A549 (cell line): Measurements from ENCODE around the gene PLA2G4B. TPM values are rescaled to one million over a fixed set of nuclear protein-coding genes. Genes with fewer than 3 reads are reported as not detected.

Experiments
- ATAC-seq, 2 experiments: fragments of 200-7000 bp in 1 of 2; fragments of >200 bp in 1 of 2; cut with Nextera tagmentation in 1 of 2; cut with Tn5 transposase in 1 of 2; 3 replicates each; pipeline versions ENCODE4 v1.8.0 to v1.9.1; 2018 to 2020; ENCODE audit warnings: mild to moderate bottlenecking in 1 of 2, moderate library complexity in 1 of 2
- CTCF ChIA-PET: fragments of 300-600 bp; sonication (Branson Sonifier 250); formaldehyde crosslinking; extraction: SDS; loops from one replicate; lab custom pipeline; 2021; ENCODE audit warnings: antibody characterized with exemption, inconsistent platforms; lab: Yijun Ruan, JAX
- POLR2A ChIA-PET: fragments of 350-600 bp; formaldehyde crosslinking; extraction: SDS; loops from one replicate; lab custom pipeline; 2021; ENCODE audit warnings: antibody characterized with exemption, inconsistent platforms; lab: Yijun Ruan, JAX
- DNase-seq, 2 experiments: peaks; one replicate each; pipeline versions ENCODE4 v3.0.0 to v3.0.0-alpha.2; 2011 to 2016; ENCODE audit warnings: low read depth in 1 of 2, low spot score in 1 of 2
- FAIRE-seq: peaks from 2 replicates; lab custom pipeline; 2011; peaks lifted over from hg19 to GRCh38; lab: Jason Lieb, UNC
- H3K27ac ChIP-seq, 2 experiments: fragments of >200 bp; sonication (Bioruptor Twin); formaldehyde crosslinking; 3 replicates each; pipeline ENCODE4 v1.5.1; 2016 to 2017
- H3K4me1 ChIP-seq: fragments of >200 bp; sonication (Bioruptor Twin); formaldehyde crosslinking; 3 replicates; pipeline ENCODE4 v1.6.1; 2016
- H3K4me2 ChIP-seq: fragments of >200 bp; sonication (Bioruptor Twin); formaldehyde crosslinking; 3 replicates; pipeline ENCODE4 v1.6.1; 2016
- H3K4me3 ChIP-seq: fragments of >200 bp; sonication (Bioruptor Twin); formaldehyde crosslinking; 3 replicates; pipeline ENCODE4 v1.5.1; 2016
- H3K9me3 ChIP-seq: fragments of >200 bp; sonication (Bioruptor Twin); formaldehyde crosslinking; 3 replicates; pipeline ENCODE4 v1.6.1; 2016
- ATOH8 ChIP-seq: fragments of 250-450 bp; sonication (Bioruptor Pico); IDR thresholded peaks from 2 replicates; pipeline ENCODE4 v1.5.0; 2020; ENCODE audit warnings: low read depth, mild to moderate bottlenecking, moderate library complexity
- BCL3 ChIP-seq: fragments of >200 bp; sonication (Bioruptor Twin); formaldehyde crosslinking; IDR thresholded peaks from 3 replicates; pipeline ENCODE4 v1.6.1; 2016
- BHLHE40 ChIP-seq: IDR thresholded peaks from 2 replicates; pipeline ENCODE4 v1.6.1; 2012; ENCODE audit warnings: low read depth, low read length, inconsistent platforms
- CBX8 ChIP-seq: fragments of 200-600 bp; sonication (generic); IDR thresholded peaks from 2 replicates; pipeline ENCODE4 v1.6.1; 2016
- CHD2 ChIP-seq: fragments of 150-350 bp; IDR thresholded peaks from 2 replicates; pipeline ENCODE4 v1.6.1; 2014; ENCODE audit warnings: low read length; ENCODE audit not compliant: partially characterized antibody
- ELK1 ChIP-seq: fragments of 150-350 bp; IDR thresholded peaks from 2 replicates; pipeline ENCODE4 v1.6.1; 2014; ENCODE audit warnings: low read depth, mild to moderate bottlenecking, low read length
- FOXS1 ChIP-seq: fragments of 250-450 bp; sonication (Bioruptor Pico); IDR thresholded peaks from 2 replicates; pipeline ENCODE4 v1.5.0; 2020; ENCODE audit warnings: mild to moderate bottlenecking, moderate library complexity
- GATA3 ChIP-seq: IDR thresholded peaks from 2 replicates; pipeline ENCODE4 v1.6.1; 2012; ENCODE audit warnings: borderline replicate concordance
- HOXA7 ChIP-seq: fragments of 250-450 bp; sonication (Bioruptor Pico); IDR thresholded peaks from 2 replicates; pipeline ENCODE4 v1.5.0; 2020; ENCODE audit warnings: mild to moderate bottlenecking, moderate library complexity
- HOXB5 ChIP-seq: fragments of 250-450 bp; sonication (Bioruptor Pico); IDR thresholded peaks from 2 replicates; pipeline ENCODE4 v1.5.0; 2020; ENCODE audit warnings: mild to moderate bottlenecking, moderate library complexity
- JUN ChIP-seq, 2 experiments: fragments of >200 bp; sonication (Bioruptor Twin); formaldehyde crosslinking; IDR thresholded peaks; 2 replicates in 1 of 2; 3 replicates in 1 of 2; pipeline ENCODE4 v1.6.1; 2016 to 2017
- KDM1A ChIP-seq: fragments of 200-600 bp; sonication (generic); IDR thresholded peaks from 2 replicates; pipeline ENCODE4 v1.6.1; 2016; ENCODE audit warnings: low read depth, mild to moderate bottlenecking
- KDM5A ChIP-seq: fragments of 200-600 bp; sonication (generic); IDR thresholded peaks from 2 replicates; pipeline ENCODE4 v1.6.1; 2016; ENCODE audit warnings: antibody characterized with exemption, mild to moderate bottlenecking
- MAX ChIP-seq: IDR thresholded peaks from 2 replicates; pipeline ENCODE4 v1.6.1; 2012
- MYC ChIP-seq: IDR thresholded peaks from 2 replicates; pipeline ENCODE4 v1.6.1; 2012; ENCODE audit warnings: mild to moderate bottlenecking, inconsistent platforms, low read length, improper control_type of control experiment, borderline replicate concordance
- NPAS2 ChIP-seq: fragments of 250-450 bp; sonication (Bioruptor Pico); IDR thresholded peaks from 2 replicates; pipeline ENCODE4 v1.8.0; 2022; ENCODE audit warnings: mild to moderate bottlenecking, moderate library complexity, borderline replicate concordance
- NR3C1 ChIP-seq: fragments of >200 bp; sonication (Bioruptor Twin); formaldehyde crosslinking; IDR thresholded peaks from 3 replicates; pipeline ENCODE4 v1.6.1; 2017
- PHF8 ChIP-seq: fragments of 200-600 bp; sonication (generic); IDR thresholded peaks from 2 replicates; pipeline ENCODE4 v1.6.1; 2016; ENCODE audit warnings: low read depth, mild to moderate bottlenecking, antibody characterized with exemption, moderate library complexity, borderline replicate concordance
- POLR2A ChIP-seq: IDR thresholded peaks from 2 replicates; pipeline ENCODE4 v1.6.1; 2012; ENCODE audit warnings: mild to moderate bottlenecking, low read length
- POLR2AphosphoS2 ChIP-seq: conservative IDR thresholded peaks from 2 replicates; pipeline ENCODE4 v1.6.1; 2012; ENCODE audit warnings: low read length, improper control_type of control experiment, inconsistent platforms
- RAD21 ChIP-seq, 2 experiments: fragments of >200 bp in 1 of 2; sonication (Bioruptor Twin) in 1 of 2; formaldehyde crosslinking in 1 of 2; IDR thresholded peaks in 1 of 2; conservative IDR thresholded peaks in 1 of 2; 2 replicates in 1 of 2; 3 replicates in 1 of 2; pipeline ENCODE4 v1.6.1; 2012 to 2018; ENCODE audit warnings: inconsistent platforms in 1 of 2
- RARB ChIP-seq: fragments of 250-450 bp; sonication (Bioruptor Pico); IDR thresholded peaks from 2 replicates; pipeline ENCODE4 v1.8.0; 2021; ENCODE audit warnings: mild to moderate bottlenecking, moderate library complexity
- RFX5 ChIP-seq: fragments of 450-650 bp; IDR thresholded peaks from 2 replicates; pipeline ENCODE4 v1.7.1; 2014; ENCODE audit warnings: antibody characterized with exemption, mild to moderate bottlenecking, moderate library complexity
- RNF2 ChIP-seq: fragments of 200-600 bp; sonication (generic); IDR thresholded peaks from 2 replicates; pipeline ENCODE4 v1.6.1; 2016; ENCODE audit warnings: low read depth, mild to moderate bottlenecking, antibody characterized with exemption, moderate library complexity, borderline replicate concordance
- SMC3 ChIP-seq: fragments of >200 bp; sonication (Bioruptor Twin); formaldehyde crosslinking; IDR thresholded peaks from 3 replicates; pipeline ENCODE4 v1.6.1; 2018; ENCODE audit warnings: inconsistent platforms
- TFCP2L1 ChIP-seq: fragments of 250-450 bp; sonication (Bioruptor Pico); IDR thresholded peaks from 2 replicates; pipeline ENCODE4 v1.5.0; 2021; ENCODE audit warnings: mild to moderate bottlenecking
- USF2 ChIP-seq: fragments of 450-650 bp; IDR thresholded peaks from 2 replicates; pipeline ENCODE4 v1.6.1; 2014; ENCODE audit warnings: antibody characterized with exemption
- ZFP36 ChIP-seq: fragments of 450-650 bp; IDR thresholded peaks from 2 replicates; pipeline ENCODE4 v1.6.1; 2014; ENCODE audit warnings: borderline replicate concordance; ENCODE audit not compliant: partially characterized antibody
- ZNF302 ChIP-seq: fragments of 250-450 bp; sonication (Bioruptor Pico); IDR thresholded peaks from 2 replicates; pipeline ENCODE4 v1.9.0; 2021; ENCODE audit warnings: inconsistent platforms, mild to moderate bottlenecking, moderate library complexity
- ZSCAN20 ChIP-seq: fragments of 250-450 bp; sonication (Bioruptor Pico); IDR thresholded peaks from 2 replicates; pipeline ENCODE4 v1.8.0; 2022; ENCODE audit warnings: mild to moderate bottlenecking, moderate library complexity
- WGBS: methylation state at CpG from one replicate; pipeline ENCODE4 v1.1.6; 2017; ENCODE audit errors: missing lambda C conversion rate; 5-methylcytosine and 5-hydroxymethylcytosine counted together
- polyA plus RNA-seq, 4 experiments: library from polyadenylated mRNA; depleted of rRNA in 3 of 4; stranded (reverse); fragments of >200 nt; fragmentation: RNase III in 1 of 4; extraction: RNeasy Plus Mini Kit Qiagen cat#74134 plus additional on column Dnase treatment in 1 of 4; gene quantifications; 2 replicates in 3 of 4; 3 replicates in 1 of 4; pipeline ENCODE4 v1.2.3, GENCODE V29; 2011 to 2017

PLA2G4B gene
- polyA plus RNA-seq, 2 of the 4 experiments (the other 2 are of a cell fraction), result 2.2 to 2.6 TPM

GRCh38 chr15:41827290-41827879 is 11.3 kb upstream of the PLA2G4B start:
- 18% methylated on average over 22 of the region's 37 CpGs for WGBS
- H3K4me3 ChIP-seq, result peak overlapping the region; percentile 65
- ChIA-PET POLR2A (no interaction called here), CTCF (interaction anchor here (1.3 to 1.5 kb wide), 4 partner anchors 9 to 77 kb away, joined by 3 to 5 read pairs (median 4); no protein-coding TSS in a partner anchor)
- no peaks in the 10 kb centered on the region for H3K9me3 ChIP-seq
- H3K4me1 ChIP-seq, result 0 out of 3 replicates have a peak, but pooled peaks cover 7% of the 10 kb centered on the region
- H3K4me2 ChIP-seq, result peak overlapping the region; percentile 92
- no peak for TF ChIP-seq KDM1A
- no peak for TF ChIP-seq ZSCAN20 (CRISPR knock-in tag)
- TF ChIP-seq FOXS1 (CRISPR knock-in tag), result no peak
- no peak for TF ChIP-seq PHF8
- TF ChIP-seq ZNF302, result no peak
- TF ChIP-seq ELK1, result no peak
- no peak for TF ChIP-seq CHD2
- no peak for TF ChIP-seq TFCP2L1 (CRISPR knock-in tag)
- TF ChIP-seq NR3C1, result no peak
- no peak for TF ChIP-seq SMC3
- no peak for TF ChIP-seq BCL3
- no peak for TF ChIP-seq RAD21 (conservative IDR thresholded peaks at IDR 0.05 in 1 of 2, IDR thresholded peaks at IDR 0.05 in 1 of 2)
- TF ChIP-seq NPAS2, result no peak
- no peak for TF ChIP-seq HOXA7 (CRISPR knock-in tag)
- TF ChIP-seq CBX8, result no peak
- no peak for TF ChIP-seq BHLHE40
- TF ChIP-seq ATOH8, result no peak
- TF ChIP-seq HOXB5 (CRISPR knock-in tag), result no peak
- no peak for DNase-seq
- ATAC-seq, result peak in 1 of 2 experiments; percentile 15; a peak in 3 of 6 replicates
- no peak for FAIRE-seq
- H3K27ac ChIP-seq, result peak overlapping the region; percentile 60 to 83; a peak in 5 of 6 replicates

GRCh38 chr15:41827880-41828806 is 10.5 kb upstream of the PLA2G4B start, which contains the start of gene JMJD7:
JMJD7 (plus strand) TSS chr15:41828092; CDS start chr15:41828125, 33 bp downstream.
- 4% methylated on average over 32 of the region's 66 CpGs for WGBS
- H3K9me3 ChIP-seq, result no peaks in the 10 kb centered on the region
- H3K4me1 ChIP-seq, result 0 out of 3 replicates have a peak, but pooled peaks cover 7% of the 10 kb centered on the region
- H3K4me3 ChIP-seq, result peak within 1 kb of the TSS; percentile 65
- peak within 1 kb of the TSS; percentile 92 for H3K4me2 ChIP-seq
- DNase-seq (peak; percentile 78 to 82), FAIRE-seq (no peak), ATAC-seq (peak; percentile 78 to 94)
- CTCF ChIA-PET, result interaction anchor here (1.3 to 1.5 kb wide), 3 partner anchors 10 to 77 kb away, joined by 3 to 5 read pairs (median 3); no protein-coding TSS in a partner anchor
- peak within 1 kb of the TSS; percentile 70 to 83 for H3K27ac ChIP-seq
- POLR2A ChIA-PET, result no interaction called here
- TF ChIP-seq ELK1 (no peak), POLR2AphosphoS2 (no peak), KDM5A (no peak), ZFP36 (no peak), USF2 (no peak), MYC (no peak), TFCP2L1 (CRISPR knock-in tag) (no peak), MAX (peak; percentile 36; the same call in 1 of the 2 replicates), GATA3 (no peak), JUN (IDR thresholded peaks at IDR 0.05) (peak in 1 of 2 experiments; percentile 62; a peak in 2 of 5 replicates), FOXS1 (CRISPR knock-in tag) (no peak), POLR2A (peak; percentile 62), PHF8 (peak; percentile 35; the same call in 1 of the 2 replicates), RARB (CRISPR knock-in tag) (no peak), RNF2 (no peak), RFX5 (no peak)
